CD4-positive, alpha-beta T cell (primary cell): ENCODE results near the gene CWH43. TPM values are rescaled to one million over a fixed set of nuclear protein-coding genes. Genes with fewer than 3 reads are reported as not detected.

Experiments used
- ATAC-seq: fragments of 200-7000 bp; cut with Tn5 transposase; one replicate; pipeline ENCODE4 v1.10.0; 2022; ENCODE audit warnings: mild to moderate bottlenecking; ENCODE audit not compliant: poor library complexity
- CTCF ChIA-PET: fragments of 350-600 bp; sonication (Branson Sonifier 250); formaldehyde crosslinking; loops from one replicate; lab custom pipeline; 2021; ENCODE audit warnings: antibody characterized with exemption, inconsistent platforms; lab: Charles Lee
- POLR2A ChIA-PET: fragments of 350-600 bp; sonication (Branson Sonifier 250); formaldehyde crosslinking; loops from one replicate; lab custom pipeline; 2021; ENCODE audit warnings: antibody characterized with exemption, inconsistent platforms; lab: Charles Lee
- DNase-seq, 14 experiments: peaks; one replicate each; pipeline ENCODE4 v3.0.0-alpha.2; 2013 to 2020; ENCODE audit warnings: mixed read lengths in 2 of 14
- H3K27ac ChIP-seq, 2 donors: one replicate each; pipeline versions ENCODE4 v1.5.1 to v1.7.0; 2013; ENCODE audit warnings: low read length in 2 of 2, low read depth in 1 of 2, mild to moderate bottlenecking in 1 of 2
- H3K27me3 ChIP-seq, 2 experiments: 1 replicate in 1 of 2; 2 replicates in 1 of 2; pipeline versions ENCODE4 v1.6.1 to v1.7.0; 2013; ENCODE audit warnings: low read length in 2 of 2, control low read depth in 1 of 2, mild to moderate bottlenecking in 1 of 2, moderate library complexity in 1 of 2; ENCODE audit not compliant: insufficient read depth in 2 of 2, control insufficient read depth in 1 of 2
- H3K36me3 ChIP-seq: one replicate; pipeline ENCODE4 v1.6.1; 2013; ENCODE audit warnings: low read length, control low read depth; ENCODE audit not compliant: insufficient read depth
- H3K4me1 ChIP-seq: one replicate; pipeline ENCODE4 v1.6.1; 2013; ENCODE audit warnings: low read length, control low read depth; ENCODE audit not compliant: insufficient read depth
- H3K4me3 ChIP-seq: one replicate; pipeline ENCODE4 v1.5.1; 2013; ENCODE audit warnings: mild to moderate bottlenecking, low read length, moderate library complexity
- H3K9me3 ChIP-seq, 2 experiments: 1 replicate in 1 of 2; 2 replicates in 1 of 2; pipeline versions ENCODE4 v1.6.1 to v1.7.0; 2013; ENCODE audit warnings: low read length in 2 of 2, mild to moderate bottlenecking in 2 of 2, control low read depth in 1 of 2, moderate library complexity in 1 of 2; ENCODE audit not compliant: control insufficient read depth in 1 of 2, insufficient read depth in 1 of 2
- H3K27ac Mint-ChIP-seq: one replicate; pipeline ENCODE4 v1.8.0; 2020; ENCODE audit warnings: mixed read lengths
- H3K27me3 Mint-ChIP-seq: one replicate; pipeline ENCODE4 v1.8.0; 2021; ENCODE audit warnings: mixed read lengths
- H3K36me3 Mint-ChIP-seq: one replicate; pipeline ENCODE4 v1.8.0; 2021; ENCODE audit warnings: low read depth, mixed read lengths
- H3K4me1 Mint-ChIP-seq: one replicate; pipeline ENCODE4 v1.8.0; 2021; ENCODE audit warnings: low read depth, mixed read lengths
- H3K4me3 Mint-ChIP-seq: one replicate; pipeline ENCODE4 v1.8.0; 2020; ENCODE audit warnings: mild to moderate bottlenecking, mixed read lengths
- H3K9me3 Mint-ChIP-seq: one replicate; pipeline ENCODE4 v1.8.0; 2020; ENCODE audit warnings: mixed read lengths
- CTCF ChIP-seq: fragments of 200-600 bp; IDR thresholded peaks from one replicate; pipeline ENCODE4 v1.8.0; 2022; ENCODE audit warnings: antibody characterized with exemption, mild to moderate bottlenecking
- intact Hi-C, 2 experiments: fragments of 100-400 bp; cut with DNase I in 1 of 2; cut with micrococcal nuclease in 1 of 2; formaldehyde crosslinking; loops; one replicate each; pipeline versions ENCODE4 v1.15.1 to v1.9.0; 2023 to 2025; cut with DNase I, micrococcal nuclease
- total RNA-seq, 174 experiments: library from RNA in 2 of 174; stranded (reverse) in 2 of 174; gene quantifications; one replicate each; pipeline ENCODE4 v1.2.3 and lab custom pipeline; 2021 to 2026

The CWH43 gene
- total RNA-seq, 2 experiments from 2014 or later = not detected

GRCh38 chr4:49002931-49003330 is 16.9 kb downstream of the CWH43 start:
- Mint-ChIP-seq H3K4me3 (no peak overlapping the region), H3K9me3 (no peaks in the 10 kb centered on the region), H3K36me3 (no peaks in the 10 kb centered on the region), H3K4me1 (no peaks in the 10 kb centered on the region), H3K27ac (no peak overlapping the region), H3K27me3 (peaks cover 33% of the 10 kb centered on the region)
- TF ChIP-seq CTCF = no peak
- no peak for ATAC-seq
- H3K9me3 ChIP-seq = no peaks in the 10 kb centered on the region
- POLR2A ChIA-PET = no interaction called here
- H3K27me3 ChIP-seq = peaks cover 0 to 6% of the 10 kb centered on the region in 2 experiments
- intact Hi-C loops = no loop called here
- no peak overlapping the region for H3K27ac ChIP-seq
- CTCF ChIA-PET = no interaction called here
- no peaks in the 10 kb centered on the region for H3K36me3 ChIP-seq
- no peaks in the 10 kb centered on the region for H3K4me1 ChIP-seq
- H3K4me3 ChIP-seq = no peak overlapping the region
- DNase-seq = no peak

DNA sequence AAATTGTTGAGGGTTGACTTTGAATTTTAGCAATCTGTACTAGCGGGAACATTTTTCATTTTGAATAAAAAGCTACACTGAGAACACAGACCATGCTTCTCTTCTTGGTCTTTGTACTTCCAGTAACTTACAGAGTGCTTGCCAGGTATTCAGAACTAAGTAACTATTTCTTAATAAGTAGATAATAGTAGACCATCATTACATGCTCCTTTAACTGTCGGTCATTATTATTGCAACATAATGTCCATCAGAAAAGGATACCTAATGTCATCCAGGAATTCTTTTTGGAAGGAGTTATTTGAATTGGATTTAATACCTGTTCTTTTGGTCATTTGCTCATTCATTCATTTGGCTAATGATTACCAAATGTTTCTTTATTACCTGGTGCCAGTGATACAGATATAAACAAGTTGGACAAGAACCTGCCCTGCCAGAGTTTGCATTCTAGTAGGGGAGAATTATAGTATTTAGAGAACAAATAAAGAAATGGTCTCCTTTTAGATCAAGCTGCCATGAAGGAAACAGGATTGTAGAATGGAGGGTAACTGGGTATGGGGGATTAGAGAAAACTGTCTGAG is 32.7 kb downstream of the CWH43 start:
- H3K4me1 Mint-ChIP-seq = no peaks in the 10 kb centered on the region
- TF ChIP-seq CTCF = no peak
- H3K4me1 ChIP-seq = no peaks in the 10 kb centered on the region
- no peaks in the 10 kb centered on the region for H3K36me3 Mint-ChIP-seq
- H3K27me3 ChIP-seq = no peaks in the 10 kb centered on the region
- CTCF ChIA-PET = no interaction called here
- ATAC-seq (no peak), DNase-seq (no peak)
- intact Hi-C loops = no loop called here
- no peak overlapping the region for H3K4me3 ChIP-seq
- H3K36me3 ChIP-seq = no peaks in the 10 kb centered on the region
- H3K27ac ChIP-seq = no peak overlapping the region
- H3K9me3 ChIP-seq = no peaks in the 10 kb centered on the region
- no peak overlapping the region for H3K4me3 Mint-ChIP-seq
- POLR2A ChIA-PET = no interaction called here
- no peak overlapping the region for H3K27ac Mint-ChIP-seq
- H3K9me3 Mint-ChIP-seq = peaks cover 11% of the 10 kb centered on the region
- H3K27me3 Mint-ChIP-seq = peaks cover 26% of the 10 kb centered on the region

DNA sequence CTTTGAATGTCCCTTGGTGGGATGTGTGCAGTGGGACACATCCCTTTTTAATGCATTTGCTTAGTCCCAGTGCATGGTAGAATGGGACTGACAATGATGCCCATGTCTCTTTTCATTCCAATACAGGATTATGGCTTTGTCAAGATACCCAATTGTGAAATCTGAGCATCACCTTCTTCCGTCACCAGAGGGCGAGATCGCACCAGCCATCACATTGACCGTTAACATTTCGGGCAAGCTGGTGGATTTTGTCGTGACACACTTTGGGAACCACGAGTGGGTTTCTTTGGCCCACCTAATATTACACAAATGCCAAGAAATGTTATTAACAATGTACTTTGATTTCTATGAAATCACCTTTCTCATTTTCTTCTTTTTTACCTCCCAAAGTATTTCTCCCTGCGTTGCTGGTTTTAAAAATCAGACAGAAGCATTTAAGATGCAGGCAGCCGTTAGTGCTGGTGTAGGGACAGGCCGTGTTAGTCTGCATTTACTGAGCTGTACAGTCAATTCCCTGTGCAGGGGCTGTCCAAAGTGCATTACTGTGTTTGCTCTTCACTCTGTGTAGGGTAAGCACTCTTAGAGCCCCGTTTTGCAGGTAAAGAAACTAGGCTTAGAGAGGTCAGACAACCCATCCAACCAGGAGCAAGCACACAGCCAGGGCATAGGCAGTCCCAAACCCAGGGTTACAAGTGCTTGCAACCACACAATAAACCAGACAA is 46.5 kb downstream of the CWH43 start:
- CTCF ChIA-PET = no interaction called here
- no peak overlapping the region for H3K4me3 Mint-ChIP-seq
- no peaks in the 10 kb centered on the region for H3K9me3 ChIP-seq

More for the DNA sequence above, 46.5 kb downstream of the CWH43 start:
- ATAC-seq = no peak
- no peak overlapping the region for H3K27ac Mint-ChIP-seq
- no peaks in the 10 kb centered on the region for H3K9me3 Mint-ChIP-seq
- no peaks in the 10 kb centered on the region for H3K36me3 Mint-ChIP-seq
- H3K27me3 Mint-ChIP-seq = peaks cover 52% of the 10 kb centered on the region
- H3K27me3 ChIP-seq = no peaks in the 10 kb centered on the region
- TF ChIP-seq CTCF = no peak
- POLR2A ChIA-PET = no interaction called here
- no peak overlapping the region for H3K27ac ChIP-seq
- H3K36me3 ChIP-seq = no peaks in the 10 kb centered on the region
- H3K4me3 ChIP-seq = no peak overlapping the region
- H3K4me1 Mint-ChIP-seq = no peaks in the 10 kb centered on the region
- intact Hi-C loops = no loop called here
- no peak for DNase-seq
- H3K4me1 ChIP-seq = no peaks in the 10 kb centered on the region
